G401.6 (cell line): ENCODE results near the gene CTNND2.
"Not testable (repeated sequence)": the region's sequence is repeated elsewhere in the genome, so short reads cannot be mapped to it uniquely, and the experiment has no call there.

Experiments
- FAIRE-seq: peaks from 2 replicates; lab custom pipeline; 2012; peaks lifted over from hg19 to GRCh38; lab: Jason Lieb, UNC

The CTNND2 gene

DNA sequence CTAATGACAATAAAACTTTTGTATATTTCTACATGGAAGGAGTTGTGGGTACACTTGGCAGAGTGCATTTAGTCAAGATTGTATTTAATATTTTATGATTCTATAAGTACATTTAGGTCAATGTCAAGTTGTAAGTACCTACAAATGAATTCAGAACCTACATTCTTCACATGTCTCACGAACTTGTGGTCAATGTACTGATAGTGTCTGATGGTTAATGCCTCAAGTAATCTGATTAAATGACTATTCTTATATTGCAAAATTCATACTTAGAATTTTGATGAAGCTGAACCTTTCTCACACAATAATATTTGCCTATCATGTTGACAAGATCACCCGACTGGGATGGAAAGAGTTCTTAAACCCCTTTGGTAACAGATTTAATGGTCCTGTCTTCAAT, 444.5 kb downstream of the CTNND2 start:
- FAIRE-seq: no peak

DNA sequence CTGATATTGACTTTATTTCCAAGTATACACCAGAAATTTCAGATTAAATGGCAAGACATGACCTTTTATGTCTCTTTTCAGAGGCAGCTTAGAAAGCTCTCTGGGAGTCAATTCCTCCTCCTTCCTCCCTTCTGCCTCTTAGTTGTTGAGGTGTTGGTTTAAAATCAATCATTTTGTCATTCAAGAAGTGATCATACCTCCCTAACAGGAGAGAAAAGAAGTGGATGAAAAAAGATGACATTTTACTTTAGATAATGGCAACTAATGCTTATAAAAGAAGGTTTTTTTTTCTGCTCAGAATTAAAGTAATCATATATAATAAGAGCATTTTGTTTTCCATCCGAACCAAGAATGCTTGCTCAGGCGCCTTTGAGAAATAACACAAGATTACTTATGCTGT, 448.7 kb downstream of the CTNND2 start:
- no peak for FAIRE-seq

DNA sequence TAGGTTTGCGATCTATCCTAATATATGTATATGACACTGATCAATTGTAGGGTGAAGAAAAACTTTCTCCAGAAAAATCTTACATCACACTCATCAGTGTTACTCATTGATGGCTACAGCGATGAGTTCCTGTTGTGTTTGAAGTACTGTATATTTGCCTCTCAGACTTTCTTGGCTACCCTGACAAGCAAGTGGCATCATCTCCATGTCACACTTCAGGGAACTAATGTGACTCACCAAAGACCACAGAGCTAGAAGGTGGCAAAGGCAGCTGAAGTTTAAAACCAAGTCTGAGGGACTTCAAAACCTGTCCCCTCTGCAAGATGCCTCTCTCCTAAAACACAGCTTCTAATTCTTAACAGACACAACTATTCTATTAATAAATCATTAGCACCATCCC, 451.4 kb downstream of the CTNND2 start:
- no peak for FAIRE-seq

DNA sequence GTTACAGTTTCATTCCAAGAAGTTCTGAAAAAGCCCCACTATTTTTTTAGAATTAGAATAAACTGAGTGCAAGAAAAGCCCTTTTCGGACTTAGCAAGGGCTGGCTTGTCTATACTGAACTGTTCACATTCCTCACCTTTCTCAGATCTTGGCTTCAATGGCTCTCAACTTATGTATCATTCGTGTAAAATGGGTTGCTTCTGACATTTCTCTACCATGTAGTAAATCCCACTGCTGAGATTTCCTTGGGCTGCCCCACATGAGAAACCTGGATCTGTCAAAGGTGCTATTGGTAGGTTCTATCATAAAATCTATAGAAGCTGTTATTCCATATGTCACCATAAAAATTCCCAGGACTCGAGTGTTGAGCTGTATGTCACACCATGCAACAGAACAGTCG, 454.3 kb downstream of the CTNND2 start:
- no peak for FAIRE-seq

DNA sequence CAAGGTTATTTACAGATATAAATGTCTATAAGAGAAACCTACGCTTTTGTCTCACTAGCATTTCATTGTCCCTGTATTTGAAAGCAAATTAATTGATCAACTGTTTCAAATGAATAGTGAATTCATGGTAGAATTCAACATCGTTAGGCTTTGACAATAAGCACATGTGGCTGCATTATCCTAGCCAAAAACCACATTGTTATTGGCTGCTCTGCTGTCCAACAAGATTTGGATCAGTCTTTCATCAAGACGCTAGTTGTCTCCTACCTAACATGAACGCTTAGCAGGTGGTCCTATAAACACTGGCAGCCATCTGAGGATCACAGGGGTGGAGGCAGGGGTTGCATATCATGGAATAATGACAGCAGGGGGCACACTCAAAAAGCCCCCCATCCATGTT, 455.0 kb downstream of the CTNND2 start:
- FAIRE-seq: no peak

DNA sequence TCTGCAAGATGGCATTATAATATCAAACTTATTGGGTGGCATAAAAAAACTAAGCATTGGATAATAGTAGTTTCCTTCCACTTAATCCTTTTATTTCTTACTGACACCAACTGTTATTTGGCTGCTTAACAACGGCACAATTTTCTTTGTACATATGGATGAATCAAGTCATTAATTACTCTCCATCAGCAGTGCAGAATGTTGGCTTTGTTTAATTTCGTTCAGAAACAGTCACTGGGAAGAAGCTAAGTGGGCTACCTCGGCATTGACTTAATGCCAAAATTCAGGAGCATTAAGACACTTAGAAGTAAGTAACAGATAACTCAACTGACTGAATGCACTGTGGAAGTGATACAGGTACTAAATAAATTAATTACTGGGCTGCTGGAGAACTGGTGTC, 460.4 kb downstream of the CTNND2 start:
- no peak for FAIRE-seq

DNA sequence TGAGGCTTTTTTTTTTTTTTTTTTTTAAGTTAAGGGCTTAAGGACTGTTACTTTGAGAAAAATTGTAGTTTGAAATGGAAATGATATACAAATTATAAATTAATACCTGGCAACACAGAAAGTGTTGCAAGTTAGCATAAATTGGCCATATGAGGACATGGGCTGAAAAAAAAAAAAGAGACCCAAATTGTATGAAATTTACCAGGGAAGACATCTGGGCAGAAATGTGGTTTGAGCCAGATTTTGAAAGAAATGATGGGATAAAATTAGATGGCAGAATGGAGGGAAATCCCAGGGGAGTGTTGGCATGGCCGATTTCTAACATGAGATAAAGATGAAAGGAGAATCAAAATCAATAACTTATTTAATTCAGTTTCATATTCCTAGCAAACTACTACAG, 472.1 kb downstream of the CTNND2 start:
- FAIRE-seq: no peak

DNA sequence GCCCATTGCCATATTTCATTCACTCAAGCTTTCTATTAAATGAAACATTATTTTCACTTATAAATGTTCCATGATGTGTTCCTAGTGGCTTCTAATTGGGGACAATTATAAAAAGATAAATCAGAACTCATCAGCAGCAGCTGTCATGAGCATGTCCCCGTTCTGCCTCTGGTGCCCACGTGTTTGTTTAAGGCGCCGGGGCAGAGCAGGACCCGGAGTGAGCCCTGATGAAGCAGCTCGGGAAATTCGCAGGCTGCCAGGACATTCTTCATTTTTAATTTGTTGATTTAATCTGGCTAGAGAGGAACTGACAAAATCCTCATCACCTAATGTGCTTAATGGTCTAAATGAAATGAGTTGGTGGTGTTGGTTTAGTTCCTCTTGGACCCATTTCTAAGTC, 475.0 kb downstream of the CTNND2 start:
- FAIRE-seq: no peak

DNA sequence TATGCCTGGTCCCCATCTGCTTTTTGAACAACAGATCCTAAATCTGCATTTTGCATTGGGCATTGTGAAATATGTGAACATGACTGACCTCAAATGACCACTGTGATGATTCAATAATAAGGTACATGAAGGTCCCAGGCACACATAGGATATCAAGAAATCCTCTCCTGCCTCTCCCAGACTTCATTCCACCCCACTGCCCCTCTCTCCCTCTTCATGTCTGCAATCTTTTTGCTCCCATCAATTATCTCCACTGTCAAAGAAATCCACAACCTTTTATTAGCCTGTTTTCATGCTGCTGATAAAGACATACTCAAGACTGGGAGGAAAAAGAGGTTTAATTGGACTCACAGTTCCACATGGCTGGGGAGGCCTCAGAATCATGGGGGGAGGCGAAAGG, 476.7 kb downstream of the CTNND2 start:
- FAIRE-seq: no peak

DNA sequence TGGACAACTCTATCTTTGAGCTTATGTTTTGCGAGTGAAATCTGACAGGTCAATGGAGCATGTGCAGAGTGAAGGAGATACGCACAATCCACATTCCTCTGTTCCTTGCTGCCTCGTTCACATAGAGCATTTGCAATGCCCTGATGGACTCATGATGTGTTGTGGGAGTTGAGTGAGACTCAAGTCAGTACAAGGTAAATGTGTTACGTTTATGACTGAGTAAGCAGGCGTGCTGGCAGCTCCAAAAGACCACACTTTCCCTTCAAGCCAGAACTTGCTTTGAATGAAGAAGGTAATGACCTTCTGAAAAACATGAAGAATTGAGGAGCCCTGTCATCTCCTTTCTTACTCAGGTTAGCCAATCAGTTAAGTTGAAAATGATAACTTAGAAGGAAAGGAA, 477.8 kb downstream of the CTNND2 start:
- FAIRE-seq: no peak

DNA sequence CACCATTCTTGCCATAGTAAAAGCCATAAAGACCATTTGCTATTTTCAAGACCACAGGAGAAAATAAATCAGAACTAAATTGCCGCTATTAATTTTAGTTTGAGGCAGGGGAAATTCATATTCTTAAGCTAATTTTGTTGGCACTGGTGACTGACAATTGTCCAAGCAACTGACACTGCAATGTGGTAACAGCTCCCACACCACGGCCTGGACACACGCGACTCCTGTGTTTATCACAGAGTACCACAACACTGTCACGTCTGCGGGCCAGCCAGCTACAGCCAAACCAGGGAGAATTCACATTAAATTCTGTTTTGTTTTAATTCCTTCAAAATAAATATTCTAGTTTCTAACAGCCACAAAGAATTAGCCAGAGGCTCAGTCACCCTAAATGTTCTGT, 481.9 kb downstream of the CTNND2 start:
- FAIRE-seq: no peak

DNA sequence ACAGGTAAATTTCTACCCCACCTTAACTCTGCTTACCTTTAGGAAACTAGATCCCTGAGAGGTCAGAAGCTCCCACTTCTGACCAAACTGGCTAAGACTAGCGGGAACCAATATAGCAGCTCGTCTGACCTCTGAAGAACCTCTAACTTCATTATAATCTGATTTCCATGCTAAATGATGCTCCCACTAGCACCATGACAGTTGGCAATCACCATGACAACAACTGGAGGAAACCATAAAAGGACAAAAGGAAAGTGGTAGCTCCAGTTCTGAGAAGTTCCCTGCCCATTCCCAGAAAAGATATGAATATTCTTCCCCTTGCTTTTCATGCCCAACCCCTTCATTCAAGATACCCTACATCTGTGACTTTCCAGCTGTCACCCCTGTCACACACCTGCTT, 483.3 kb downstream of the CTNND2 start:
- no peak for FAIRE-seq

DNA sequence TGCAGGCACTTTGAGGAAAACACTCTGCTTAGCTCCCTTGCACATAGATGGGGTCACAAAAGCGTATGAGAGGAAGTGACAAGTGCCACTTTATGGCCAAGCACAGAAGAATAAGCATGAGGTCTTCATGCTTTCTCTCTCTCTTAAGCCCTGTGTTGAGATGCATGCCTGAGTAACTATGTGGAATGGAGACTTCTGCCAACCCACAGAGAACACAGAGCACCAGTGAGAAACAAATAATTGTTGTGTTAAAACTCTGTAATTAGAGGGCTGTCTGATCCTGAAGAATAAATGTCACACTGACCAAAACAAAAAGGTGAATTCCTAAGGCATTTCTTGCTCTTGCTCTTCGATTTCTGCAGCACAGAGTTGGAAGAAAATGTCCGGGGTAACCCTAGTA, 488.5 kb downstream of the CTNND2 start:
- FAIRE-seq: no peak

DNA sequence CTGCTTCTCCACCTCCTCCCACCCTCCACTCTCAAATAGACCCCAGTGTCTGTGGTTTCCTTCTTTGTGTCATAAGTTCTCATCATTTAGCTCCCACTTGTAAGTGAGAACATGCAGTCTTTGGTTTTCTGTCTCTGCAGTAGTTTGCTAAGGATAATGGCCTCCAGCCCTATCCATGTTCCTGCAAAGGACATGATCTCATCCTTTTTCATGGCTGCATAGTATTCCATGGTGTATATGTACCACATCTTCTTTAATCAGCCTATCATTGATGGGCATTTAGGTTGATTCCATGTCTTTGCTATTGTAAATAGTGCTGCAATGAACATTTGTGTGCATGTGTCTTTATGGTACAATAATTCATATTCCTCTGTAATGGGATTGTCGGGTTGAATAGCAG, 489.5 kb downstream of the CTNND2 start:
- FAIRE-seq: not testable (repeated sequence)

DNA sequence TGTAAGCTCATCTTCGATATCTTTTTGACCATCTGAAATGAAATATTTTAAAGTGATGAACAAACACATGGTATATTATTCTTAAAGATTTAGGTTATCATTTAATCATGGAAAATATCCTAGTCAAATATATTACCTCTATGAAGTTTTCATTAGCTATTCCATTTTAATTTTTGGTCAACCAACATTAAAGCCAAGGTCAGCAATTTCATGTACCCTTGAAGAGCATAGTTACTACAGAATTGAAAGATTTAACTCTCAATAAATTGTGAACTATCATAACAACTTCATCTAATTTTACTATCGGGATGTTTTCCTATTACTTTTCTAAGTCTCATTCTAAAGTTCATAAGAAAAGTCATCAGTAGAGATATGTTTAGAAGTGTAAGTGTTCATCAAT, 492.6 kb downstream of the CTNND2 start:
- no peak for FAIRE-seq

DNA sequence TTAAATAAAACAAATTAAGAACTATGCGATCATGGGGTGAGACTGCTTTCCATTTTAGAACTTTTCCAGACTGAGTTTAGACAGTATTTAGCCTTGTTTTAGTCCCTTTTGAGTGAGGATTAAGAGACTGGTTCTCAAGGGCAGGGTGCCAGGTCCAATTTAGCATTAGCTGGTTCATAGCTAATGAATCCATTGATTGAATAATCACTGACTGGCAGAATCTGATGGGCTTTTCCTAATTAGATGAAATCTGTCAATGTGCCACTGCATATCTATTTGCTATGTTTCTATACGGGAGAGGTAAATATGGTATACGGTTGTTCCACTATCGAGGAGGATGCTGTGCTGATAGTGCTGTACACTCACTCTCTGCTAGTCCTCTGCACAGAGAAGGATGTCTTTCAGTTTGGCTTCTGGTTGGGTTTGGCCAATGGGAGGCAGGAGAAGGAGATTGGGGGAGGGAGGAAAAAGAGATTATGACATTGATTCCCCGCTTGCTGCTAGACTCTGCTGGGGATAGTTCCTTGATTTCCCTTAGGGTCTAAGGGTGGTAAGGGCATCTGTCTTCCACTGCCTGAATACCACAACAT, 496.6 kb downstream of the CTNND2 start:
- no peak for FAIRE-seq

DNA sequence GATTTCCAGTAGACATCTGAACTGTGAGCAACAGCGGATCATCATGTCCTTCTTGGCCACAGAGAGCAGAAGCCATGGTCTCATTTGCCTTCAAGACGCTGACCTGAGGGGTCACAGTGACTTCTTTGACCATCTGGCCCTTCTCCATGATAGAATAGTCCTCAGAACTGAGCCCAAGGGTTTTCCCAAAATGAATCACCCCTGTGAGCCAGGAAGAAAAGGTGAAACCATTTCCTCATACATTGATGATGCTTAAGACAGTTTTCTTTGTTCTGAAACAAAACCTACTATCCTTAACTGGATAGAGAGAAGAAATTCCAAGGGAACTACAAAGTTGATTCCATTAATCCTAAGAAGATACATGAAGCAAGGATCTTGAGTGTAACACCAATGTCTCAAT, 503.9 kb downstream of the CTNND2 start:
- no peak for FAIRE-seq

DNA sequence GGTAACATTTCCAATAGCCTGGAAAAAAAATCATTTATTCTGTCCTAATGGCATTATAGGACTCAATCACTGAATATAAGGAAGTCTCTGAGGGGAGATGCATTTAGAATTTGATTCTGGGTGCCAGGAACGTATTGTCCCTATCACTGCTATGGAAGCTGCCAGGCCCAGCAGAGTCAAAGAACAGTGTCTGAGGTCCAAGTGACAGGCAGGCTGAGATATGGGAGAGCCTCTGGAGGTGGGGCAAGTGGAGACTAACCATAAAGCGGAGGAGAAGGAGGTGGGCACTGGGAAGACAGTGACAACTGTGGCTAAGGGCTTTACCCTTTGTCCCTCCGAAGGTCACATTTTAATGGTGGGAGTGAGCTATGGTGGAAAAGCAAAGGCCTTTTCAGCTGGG, 505.5 kb downstream of the CTNND2 start:
- no peak for FAIRE-seq

DNA sequence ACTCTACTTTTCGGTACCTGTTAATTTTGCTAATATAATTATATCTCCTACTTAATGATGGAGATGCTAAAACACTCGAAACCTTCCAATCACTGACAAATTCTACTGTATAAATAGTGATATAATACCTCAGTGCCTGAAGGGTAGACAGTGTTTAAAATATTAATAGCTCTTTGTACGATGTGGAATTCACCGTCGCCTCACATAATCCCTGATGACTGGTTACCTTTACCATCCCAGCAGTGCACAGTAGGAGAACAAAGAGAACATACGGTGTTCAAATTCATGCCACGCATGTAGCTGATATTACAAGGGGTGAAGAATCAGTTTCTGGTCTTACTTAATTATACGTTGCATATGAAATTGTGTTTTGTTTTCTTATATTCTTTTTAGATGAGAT, 506.7 kb downstream of the CTNND2 start:
- no peak for FAIRE-seq

DNA sequence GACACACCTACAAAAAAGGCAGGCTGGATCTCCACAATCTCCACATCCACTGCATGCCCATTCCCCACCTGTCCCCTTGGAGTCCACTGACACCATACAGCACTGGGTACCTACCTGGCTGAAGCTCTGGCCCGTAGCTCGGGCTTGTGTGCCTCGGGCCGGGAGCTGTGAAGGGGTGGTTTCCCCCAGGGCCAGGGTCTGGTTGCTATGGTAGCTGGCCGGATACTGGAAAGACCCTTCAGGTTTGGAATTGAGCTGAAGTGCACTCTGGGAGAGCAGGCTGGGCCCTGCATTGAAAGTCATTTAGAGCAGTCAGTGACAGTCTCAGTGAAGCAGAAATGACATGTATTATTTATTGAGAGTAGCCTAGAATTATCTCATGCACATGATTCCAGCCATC, 507.3 kb downstream of the CTNND2 start:
- FAIRE-seq: no peak

DNA sequence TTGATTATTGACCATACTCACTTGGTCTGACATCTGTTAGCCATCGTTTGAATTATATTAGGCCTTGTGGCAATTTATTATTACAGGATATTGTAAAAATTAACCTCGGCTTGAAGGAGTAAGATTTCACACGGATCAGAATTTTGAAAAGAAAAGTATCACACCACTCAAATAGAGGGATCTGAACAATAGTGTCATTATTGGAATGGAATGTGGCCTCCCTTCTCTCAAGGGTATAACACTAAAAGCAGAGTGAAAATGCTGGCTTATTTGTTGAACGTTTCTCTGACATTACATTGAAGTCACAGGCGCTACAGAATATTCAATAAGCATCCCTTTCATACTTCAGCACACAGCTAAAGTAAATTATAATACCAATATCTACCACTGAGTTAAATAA, 509.3 kb downstream of the CTNND2 start:
- FAIRE-seq: no peak

DNA sequence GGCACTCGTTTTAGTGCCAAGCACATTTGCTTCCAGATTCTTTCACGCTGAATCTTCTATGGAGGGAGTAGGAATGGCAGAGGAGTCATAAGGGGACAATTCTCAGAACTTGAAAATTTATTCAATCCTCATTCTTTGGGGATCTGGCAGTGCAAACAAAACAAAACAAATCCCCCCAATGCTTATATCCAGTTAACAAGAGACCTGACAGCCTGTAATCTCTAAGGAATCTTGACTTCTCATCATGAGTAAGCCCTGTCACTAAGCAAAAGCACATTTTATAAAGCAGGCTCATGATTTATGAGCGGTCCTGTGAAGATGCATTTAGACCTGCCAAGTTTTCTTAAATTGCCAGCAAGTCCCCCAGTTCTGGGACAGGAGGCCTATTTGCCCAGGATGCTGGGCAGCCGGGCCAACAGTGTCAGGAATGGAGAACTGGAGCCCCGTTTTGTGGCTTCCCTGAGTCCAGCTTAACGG, 513.9 kb downstream of the CTNND2 start:
- no peak for FAIRE-seq

DNA sequence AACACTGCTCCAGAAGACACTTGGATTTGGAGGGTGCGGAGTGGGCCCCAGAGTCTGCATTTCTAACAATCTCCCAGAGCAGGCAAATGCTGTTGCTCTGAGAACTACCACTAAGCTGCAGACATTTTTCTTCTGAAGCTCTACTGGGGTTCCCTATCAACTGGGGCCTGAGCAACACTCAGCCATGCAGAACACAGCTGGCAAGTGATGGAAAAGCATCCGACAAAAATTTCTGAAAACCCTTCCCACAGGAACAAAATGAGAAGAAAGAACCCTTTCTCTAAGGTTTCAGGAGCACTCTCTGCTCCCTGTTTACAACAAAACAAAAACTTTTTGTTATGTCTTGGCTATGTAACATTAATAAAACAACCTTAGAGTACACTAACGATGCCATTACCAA, 516.9 kb downstream of the CTNND2 start:
- no peak for FAIRE-seq

DNA sequence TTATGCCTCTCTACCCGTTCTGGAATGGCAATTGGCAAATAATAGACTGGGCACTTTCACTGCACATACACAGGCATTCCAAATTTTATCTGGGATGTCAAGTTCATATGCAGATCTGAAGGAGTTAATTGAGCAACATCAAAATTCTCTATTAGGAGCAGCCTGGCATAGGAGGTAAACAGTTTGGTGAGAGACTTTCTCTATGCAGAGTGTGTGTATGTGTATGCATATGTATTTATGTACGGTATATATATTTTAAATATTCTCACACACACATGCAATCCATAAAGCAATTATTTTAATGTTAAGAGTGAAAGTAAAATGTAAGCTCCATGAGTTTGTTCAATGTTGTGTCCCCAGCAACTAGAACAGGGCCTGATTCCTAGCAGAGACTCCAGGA, 517.8 kb downstream of the CTNND2 start:
- FAIRE-seq: no peak

DNA sequence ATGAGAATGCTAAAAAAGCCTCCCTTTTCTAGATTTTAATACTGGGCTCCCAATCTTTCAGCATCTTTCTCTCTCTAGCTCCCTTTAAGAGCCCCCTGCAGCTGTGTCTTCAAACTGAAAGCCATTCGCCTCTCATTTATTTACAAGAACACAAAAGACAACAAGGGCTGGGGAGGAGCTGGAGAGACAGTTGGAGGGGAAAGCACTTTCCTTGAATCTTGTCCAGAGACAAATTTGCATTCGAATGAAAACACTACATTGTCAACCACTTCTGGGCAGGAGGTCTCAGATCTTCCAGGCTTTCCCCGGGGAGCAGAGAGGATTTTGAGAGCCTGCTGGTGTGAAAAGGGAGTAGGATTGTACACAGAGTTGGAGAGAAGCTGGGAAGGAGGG, 518.3 kb downstream of the CTNND2 start:
- FAIRE-seq: no peak
